HCT116 (cell line): Measurements from ENCODE around the gene INO80. TPM values are rescaled to one million over a fixed set of nuclear protein-coding genes. Genes with fewer than 3 reads are reported as not detected.
A peak's percentile ranks its signal among the peaks of the same experiment; 100 is the strongest.

Experiments
- ATAC-seq: fragments of 200-7000 bp; cut with Tn5 transposase; 2 replicates; pipeline ENCODE4 v1.9.1; 2020; ENCODE audit warnings: mild to moderate bottlenecking, moderate library complexity
- BruUV-seq: library from RNA; stranded (reverse); fragments of 400-500 nt; replicated peaks from 2 replicates; lab custom pipeline; 2021; lab: Mats Ljungman, UMichigan
- CTCF ChIA-PET: fragments of 300-600 bp; sonication (Branson Sonifier 250); formaldehyde crosslinking; loops from one replicate; lab custom pipeline; 2021; ENCODE audit warnings: antibody characterized with exemption; lab: Charles Lee
- POLR2A ChIA-PET: fragments of 300-600, 350-600 bp; sonication (Branson Sonifier 250); formaldehyde crosslinking; loops from one replicate; lab custom pipeline; 2021; ENCODE audit warnings: antibody characterized with exemption; lab: Charles Lee
- RAD21 ChIA-PET, 2 experiments: fragments of 300-600 bp; sonication (Branson Sonifier 250); formaldehyde crosslinking; loops; one replicate each; lab custom pipeline; 2023; ENCODE audit warnings: low total read pairs in 2 of 2; ENCODE audit not compliant: uncharacterized antibody in 2 of 2, unreplicated experiment in 2 of 2, low non-redundant PET in 1 of 2; lab: Charles Lee
- DNase-seq: peaks from one replicate; pipeline ENCODE4 v3.0.0-alpha.2; 2010; ENCODE audit warnings: low read depth, low spot score
- H2AFZ ChIP-seq: fragments of 200-600 bp; shearing (Covaris generic), sonication (generic); 2 replicates; pipeline ENCODE4 v1.6.1; 2017; ENCODE audit warnings: low read depth, mixed run types, mixed read lengths, antibody characterized with exemption, low read length; ENCODE audit not compliant: poor library complexity, severe bottlenecking
- H3K27ac ChIP-seq: 2 replicates; pipeline ENCODE4 v1.5.1; 2012; ENCODE audit warnings: low read depth, low read length
- H3K27me3 ChIP-seq: fragments of 200-600 bp; sonication (generic); 2 replicates; pipeline ENCODE4 v1.6.1; 2016; ENCODE audit warnings: mixed run types, low read length, mixed read lengths; ENCODE audit not compliant: insufficient read depth
- H3K36me3 ChIP-seq, 2 experiments: fragments of 200-500 bp in 1 of 2; fragments of 200-600 bp in 1 of 2; sonication (Bioruptor generic) in 1 of 2; sonication (generic) in 1 of 2; 2 replicates each; pipeline versions ENCODE4 v1.5.1 to v1.6.1; 2014 to 2016; ENCODE audit warnings: low read length in 2 of 2, inconsistent platforms in 1 of 2, mixed read lengths in 1 of 2, mixed run types in 1 of 2; ENCODE audit not compliant: insufficient read depth in 2 of 2, control insufficient read depth in 1 of 2
- H3K4me1 ChIP-seq, 2 experiments: fragments of 200-600 bp in 1 of 2; sonication (generic) in 1 of 2; 2 replicates each; pipeline versions ENCODE4 v1.5.1 to v1.6.1; 2012 to 2017; ENCODE audit warnings: low read length in 2 of 2, inconsistent platforms in 1 of 2, mild to moderate bottlenecking in 1 of 2, mixed read lengths in 1 of 2, mixed run types in 1 of 2, moderate library complexity in 1 of 2; ENCODE audit not compliant: insufficient read depth in 2 of 2, control insufficient read depth in 1 of 2
- H3K4me2 ChIP-seq: fragments of 200-600 bp; sonication (generic); 2 replicates; pipeline ENCODE4 v1.6.1; 2017; ENCODE audit warnings: mixed run types, low read length, mixed read lengths
- H3K4me3 ChIP-seq, 2 experiments: fragments of 200-600 bp in 1 of 2; sonication (generic) in 1 of 2; replicated peaks in 1 of 2; 2 replicates each; pipeline ENCODE4 v1.5.1; 2011 to 2016; ENCODE audit warnings: low read length in 2 of 2, control low read depth in 1 of 2, low read depth in 1 of 2, mild to moderate bottlenecking in 1 of 2, mixed read lengths in 1 of 2, mixed run types in 1 of 2
- H3K79me2 ChIP-seq: fragments of 200-600 bp; sonication (generic); 2 replicates; pipeline ENCODE4 v1.6.1; 2017; ENCODE audit warnings: mild to moderate bottlenecking, mixed run types, low read length, moderate library complexity, mixed read lengths; ENCODE audit not compliant: insufficient read depth
- H3K9ac ChIP-seq: fragments of 200-600 bp; sonication (generic); 2 replicates; pipeline ENCODE4 v1.6.1; 2016; ENCODE audit warnings: low read length, mixed read lengths
- H3K9me2 ChIP-seq: fragments of 200-600 bp; sonication (generic), shearing (Covaris generic); 2 replicates; pipeline ENCODE4 v1.6.1; 2017; ENCODE audit warnings: mixed run types, mild to moderate bottlenecking, moderate library complexity; ENCODE audit not compliant: insufficient read depth
- H3K9me3 ChIP-seq, 2 experiments: fragments of 200-500 bp in 1 of 2; fragments of 200-600 bp in 1 of 2; sonication (Bioruptor generic) in 1 of 2; sonication (generic) in 1 of 2; 2 replicates each; pipeline ENCODE4 v1.6.1; 2014 to 2017; ENCODE audit warnings: low read length in 2 of 2, mixed read lengths in 2 of 2, inconsistent platforms in 1 of 2, low read depth in 1 of 2, mild to moderate bottlenecking in 1 of 2, mixed run types in 1 of 2, moderate library complexity in 1 of 2; ENCODE audit not compliant: control insufficient read depth in 1 of 2, insufficient read depth in 1 of 2
- H4K20me1 ChIP-seq: fragments of 200-600 bp; sonication (generic), shearing (Covaris generic); 2 replicates; pipeline ENCODE4 v1.6.1; 2017; ENCODE audit warnings: mixed run types, mild to moderate bottlenecking, moderate library complexity; ENCODE audit not compliant: insufficient read depth
- CBX3 ChIP-seq: IDR thresholded peaks from 2 replicates; pipeline ENCODE4 v1.6.1; 2012; ENCODE audit warnings: low read depth
- ELF1 ChIP-seq: IDR thresholded peaks from 2 replicates; pipeline ENCODE4 v1.6.1; 2012; ENCODE audit warnings: low read depth, borderline replicate concordance
- FOSL1 ChIP-seq: IDR thresholded peaks from 2 replicates; pipeline ENCODE4 v1.6.1; 2012; ENCODE audit warnings: low read depth
- REST ChIP-seq: IDR thresholded peaks from 2 replicates; pipeline ENCODE4 v1.6.1; 2012; ENCODE audit warnings: low read depth
- intact Hi-C: fragments of 100-400 bp; cut with micrococcal nuclease; formaldehyde crosslinking; loops from 2 replicates; pipeline ENCODE4 v1.10.0; 2022
- total RNA-seq: library from RNA; stranded (reverse); gene quantifications from one replicate; pipeline ENCODE4 v1.2.1, GENCODE V29; 2021; ENCODE audit not compliant: unreplicated experiment

The INO80 gene
- total RNA-seq, 1 experiment from 2014 or later = 28.2 TPM

GRCh38 chr15:41125931-41126642 lies 10.0 kb upstream of the INO80 start:
- no peaks in the 10 kb centered on the region for H3K79me2 ChIP-seq
- CTCF ChIA-PET = no interaction called here
- no peak overlapping the region for H3K27ac ChIP-seq
- H3K27me3 ChIP-seq = no peaks in the 10 kb centered on the region
- no peaks in the 10 kb centered on the region for H3K9me2 ChIP-seq
- no peak overlapping the region for H3K4me3 ChIP-seq
- intact Hi-C loops = no loop called here
- peaks cover 0 to 22% of the 10 kb centered on the region in 2 experiments; a peak in 2 of 4 replicates for H3K4me1 ChIP-seq
- no peaks in the 10 kb centered on the region for H3K36me3 ChIP-seq
- peak; percentile 80 for ATAC-seq
- POLR2A ChIA-PET = interaction anchor here (0.5 to 1.4 kb wide), 2 partner anchors 10 to 18 kb away, joined by 4 to 9 read pairs; partner anchors contain the start of gene INO80
- H3K4me2 ChIP-seq = peak overlapping the region; percentile 41; the same call in 1 of the 2 replicates
- no peak overlapping the region for H3K9ac ChIP-seq
- H2AFZ ChIP-seq = peak overlapping the region; percentile 73
- no peaks in the 10 kb centered on the region for H4K20me1 ChIP-seq
- no peaks in the 10 kb centered on the region for H3K9me3 ChIP-seq
- DNase-seq = peak; percentile 7
- no peak for TF ChIP-seq FOSL1
- no peak for TF ChIP-seq ELF1
- no peak for TF ChIP-seq REST
- no peak for TF ChIP-seq CBX3
- TF ChIP-seq, all 23 proteins: peak for 0
- RAD21 ChIA-PET = interaction anchor here in 1 of 2 experiments (0.6 kb wide), 1 partner anchor 10 kb away, joined by 3 read pairs; no protein-coding TSS in a partner anchor
- no TSS peak for BruUV-seq
